Stimulated activated CD4-positive, alpha-beta T cell treated with anti-CD3 and anti-CD28 coated beads, Interleukin-1b, Interleukin-23, amount 100 ng/mL, for 4 hours (primary cell): Measurements from ENCODE around the gene FBXL16.

Source experiments
- DNase-seq, 2 donors: peaks; one replicate each; pipeline ENCODE4 v3.0.0-alpha.2; 2020; ENCODE audit warnings: low read depth in 2 of 2

The FBXL16 gene

DNA sequence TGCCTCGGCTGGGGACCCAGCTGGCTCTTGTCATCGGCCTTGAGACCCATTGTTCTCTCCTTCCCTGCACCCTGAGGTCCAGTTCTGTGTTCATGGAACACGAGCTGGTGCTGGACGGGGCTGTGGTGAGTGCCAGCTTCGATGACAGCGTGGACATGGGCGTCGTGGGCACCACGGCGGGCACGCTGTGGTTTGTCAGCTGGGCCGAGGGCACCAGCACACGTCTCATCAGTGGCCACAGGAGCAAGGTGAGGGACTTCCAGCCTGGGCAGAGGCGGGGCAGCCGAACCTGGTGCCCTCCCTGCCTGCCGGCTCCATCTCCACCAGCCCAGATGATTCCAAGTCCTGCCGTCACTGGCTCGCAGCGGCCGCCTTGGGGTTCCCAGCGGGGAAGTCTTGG, 43.0 kb downstream of the FBXL16 start:
- DNase-seq = no peak

DNA sequence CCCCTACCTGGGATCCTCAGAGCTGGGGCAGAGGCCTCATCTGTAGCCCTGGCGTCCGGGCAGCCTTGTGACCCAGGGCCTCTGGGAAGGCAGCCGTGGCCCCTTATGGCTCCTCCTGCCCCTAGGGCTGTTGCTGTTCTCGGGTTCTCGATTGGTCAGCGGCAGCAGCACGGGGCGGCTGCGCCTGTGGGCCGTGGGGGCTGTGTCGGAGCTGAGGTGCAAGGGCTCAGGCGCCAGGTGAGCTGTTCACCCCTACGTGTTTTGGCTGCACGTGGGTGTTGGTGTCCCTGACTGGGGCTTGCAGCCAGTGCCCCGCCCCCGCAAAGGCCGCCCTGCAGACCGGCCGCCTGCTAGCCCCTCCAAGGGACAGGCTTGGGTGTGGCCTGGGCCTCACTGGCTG, 43.5 kb downstream of the FBXL16 start:
- DNase-seq = no peak

GRCh38 chr16:661184-661821, 44.3 kb downstream of the FBXL16 start:
- no peak for DNase-seq

- peak in 1 of 2 donors; percentile 65 for DNase-seq
Measured at GRCh38 chr16:660459-661183, 45.0 kb downstream of the FBXL16 start.

GRCh38 chr16:660132-660458, 45.5 kb downstream of the FBXL16 start:
- DNase-seq = no peak

GRCh38 chr16:659618-660017, 46.0 kb downstream of the FBXL16 start:
- no peak for DNase-seq

DNA sequence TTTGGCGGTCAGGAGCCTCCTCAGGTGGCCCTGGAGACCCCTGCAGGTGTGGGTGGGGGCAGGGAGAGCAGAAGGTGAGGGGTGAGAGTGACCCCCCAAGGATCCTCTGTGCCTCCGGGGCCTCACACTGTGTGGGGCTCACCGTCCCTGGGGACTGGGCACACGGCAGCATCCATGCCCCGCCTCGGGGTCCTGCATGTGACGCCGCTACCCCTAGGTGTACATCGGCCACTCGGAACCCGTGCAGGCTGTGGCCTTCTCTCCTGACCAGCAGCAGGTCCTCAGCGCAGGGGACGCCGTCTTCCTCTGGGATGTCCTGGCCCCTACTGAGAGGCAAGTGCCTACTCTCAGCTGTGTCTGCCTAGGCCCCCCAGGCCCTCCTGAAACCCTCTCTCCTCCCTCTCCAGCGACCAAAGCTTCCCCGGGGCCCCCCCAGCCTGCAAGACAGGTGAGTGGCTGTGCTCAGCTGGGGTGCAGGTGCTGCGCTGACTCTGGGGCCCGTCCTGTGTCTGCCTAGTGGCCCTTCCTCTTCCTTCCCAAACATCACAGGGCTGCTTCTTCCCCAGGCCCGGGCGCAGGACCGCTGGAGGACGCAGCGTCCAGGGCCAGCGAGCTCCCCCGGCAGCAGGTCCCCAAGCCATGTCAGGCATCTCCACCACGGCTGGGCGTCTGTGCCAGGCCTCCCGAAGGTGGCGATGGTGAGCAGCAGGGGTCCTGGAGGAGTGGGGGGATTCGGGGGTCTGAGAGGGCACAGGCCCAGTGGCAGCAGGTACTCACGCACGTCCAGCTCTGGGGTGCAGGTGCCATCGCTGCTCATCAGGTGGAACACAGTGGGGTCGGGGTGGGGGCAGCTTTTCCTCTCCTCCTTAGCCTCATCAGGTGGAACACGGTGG, 46.7 kb downstream of the FBXL16 start:
- no peak for DNase-seq

GRCh38 chr16:657487-657886, 48.1 kb downstream of the FBXL16 start:
- DNase-seq = no peak

- DNase-seq = no peak
Measured at GRCh38 chr16:654034-654433, 51.6 kb downstream of the FBXL16 start.

- no peak for DNase-seq
Measured at GRCh38 chr16:652454-653305, 52.9 kb downstream of the FBXL16 start.

DNA sequence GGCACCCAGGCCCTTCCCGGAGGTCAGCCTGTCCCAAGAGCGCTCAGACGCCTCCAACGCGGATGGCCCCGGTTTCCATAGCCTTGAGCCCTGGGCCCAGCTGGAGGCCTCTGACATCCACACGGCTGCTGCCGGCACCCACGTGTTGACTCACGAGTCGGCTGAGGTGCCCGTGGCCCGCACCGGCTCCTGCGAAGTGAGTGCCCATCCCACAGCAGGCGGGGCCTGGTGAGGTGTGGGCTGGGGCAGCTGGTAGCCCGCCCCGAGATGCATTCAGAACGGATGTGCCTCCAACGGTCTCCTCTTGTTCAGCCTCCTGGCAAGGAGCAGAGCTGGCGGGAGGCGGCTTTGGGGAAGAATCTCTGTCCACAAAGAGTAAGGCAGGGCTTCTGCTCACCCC, 53.8 kb downstream of the FBXL16 start:
- DNase-seq = no peak

DNA sequence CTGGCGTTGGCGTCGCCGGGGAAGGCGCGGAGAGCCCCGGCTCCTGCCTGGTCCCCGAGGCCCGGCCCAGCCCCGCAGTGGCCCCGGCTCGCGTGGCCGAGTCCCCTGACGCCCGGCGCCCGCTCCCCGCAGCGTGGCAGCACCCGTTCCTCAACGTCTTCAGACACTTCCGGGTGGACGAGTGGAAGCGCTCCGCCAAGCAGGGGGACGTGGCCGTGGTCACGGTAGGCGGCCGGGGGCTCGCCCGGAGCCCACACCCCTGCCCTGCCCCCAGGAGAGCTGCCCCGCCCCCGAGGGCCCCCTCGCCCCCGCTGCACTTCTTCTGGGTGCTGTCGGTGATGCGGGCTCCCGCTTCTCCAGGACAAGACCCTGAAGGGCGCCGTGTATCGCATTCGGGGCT, 56.0 kb downstream of the FBXL16 start:
- peak in 1 of 2 donors; percentile 21 for DNase-seq

DNA sequence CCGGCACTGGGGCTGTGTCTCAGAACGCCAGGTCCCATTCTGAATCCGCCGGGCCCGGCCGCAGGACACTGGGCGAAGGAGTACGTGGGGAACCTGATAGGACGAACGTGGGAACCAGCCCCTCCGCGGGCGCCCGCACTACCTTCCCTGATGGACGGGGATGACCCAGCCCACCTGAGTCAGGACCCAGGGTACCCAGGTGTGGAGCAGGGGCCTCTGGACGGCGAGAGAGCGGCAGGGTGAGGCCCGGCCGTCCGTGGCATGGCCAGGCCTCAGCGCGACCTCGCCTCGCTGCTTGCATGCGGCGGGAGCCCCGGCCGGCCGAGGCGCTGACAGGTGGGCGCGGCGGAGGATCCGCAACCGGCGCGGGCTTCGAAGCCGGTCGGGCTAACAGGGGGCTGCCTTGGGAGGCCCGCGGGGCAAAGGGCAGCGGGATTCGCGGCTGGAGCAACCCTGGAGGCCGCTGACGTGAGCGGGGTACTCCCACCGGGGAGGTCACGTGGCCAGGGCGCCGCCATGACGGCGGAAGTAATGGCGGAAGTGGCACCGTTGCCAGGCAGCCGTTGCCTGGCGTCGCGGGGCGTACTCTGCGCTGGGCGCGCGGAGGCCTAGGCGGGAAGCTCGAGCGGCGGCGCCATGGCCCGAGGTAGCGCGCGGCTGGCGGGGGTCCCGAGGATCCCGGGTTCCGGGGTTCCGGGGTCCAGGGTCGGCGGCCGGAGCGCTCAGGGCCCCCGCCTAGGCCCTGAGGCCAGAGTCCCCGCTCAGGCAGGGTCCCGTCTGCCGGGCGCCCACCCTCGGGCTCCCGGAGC, 56.6 kb downstream of the FBXL16 start, which contains the start of gene WDR90:
Gene WDR90, plus strand, starts transcription at position 585 of the 809 bp plus-strand sequence. Its CDS starts 52 bp downstream, at position 637.
- peak; percentile 88 to 93 for DNase-seq

GRCh38 chr16:648071-648780, 57.4 kb downstream of the FBXL16 start:
- DNase-seq = peak in 1 of 2 donors; percentile 40

GRCh38 chr16:647173-647902, 58.3 kb downstream of the FBXL16 start:
- DNase-seq = no peak

DNA sequence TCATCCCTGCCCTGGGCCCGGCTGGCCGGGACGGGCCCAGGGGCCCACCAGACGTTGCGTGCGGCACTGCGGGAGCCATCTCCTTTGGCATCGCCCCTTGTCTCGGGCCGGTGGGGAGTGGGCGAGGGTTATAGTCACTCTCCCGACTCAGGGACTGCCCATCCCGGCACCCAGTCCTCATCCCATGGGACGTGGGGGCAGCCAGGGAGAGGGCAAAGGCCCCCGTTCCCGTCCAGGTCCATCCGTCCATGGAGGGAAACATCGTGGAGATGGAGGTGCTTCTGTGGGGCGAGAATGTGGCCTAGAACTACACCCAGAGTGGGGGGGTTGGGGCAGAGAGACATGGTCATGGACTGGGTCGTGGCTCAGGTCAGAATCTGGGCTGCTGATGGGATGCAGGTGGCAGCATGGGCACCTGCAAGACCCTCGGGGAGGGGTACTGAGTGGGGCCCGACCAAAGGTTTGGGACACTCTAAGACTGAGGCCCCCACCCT, 58.9 kb downstream of the FBXL16 start:
- DNase-seq = no peak

- DNase-seq = no peak
Measured at GRCh38 chr16:645852-646678, 59.5 kb downstream of the FBXL16 start.

- no peak for DNase-seq
Measured at GRCh38 chr16:644556-644955, 61.0 kb downstream of the FBXL16 start.
